Central memory CD8-positive, alpha-beta T cell (primary cell): ENCODE data around the gene FAXDC2.
"Not testable (repeated sequence)": the region's sequence is repeated elsewhere in the genome, so short reads cannot be mapped to it uniquely, and the experiment has no call there.

Source experiments
- ATAC-seq: fragments of 150-1000 bp; cut with Tn5 transposase; replicated peaks from 2 replicates; pipeline ENCODE4 v1.10.0; 2022; ENCODE audit warnings: mild to moderate bottlenecking, moderate FRiP score, moderate number of reproducible peaks; ENCODE audit not compliant: poor library complexity, severe bottlenecking; ENCODE audit errors: extremely low read depth
- DNase-seq, 2 donors: peaks; one replicate each; pipeline ENCODE4 v3.0.0; 2021; ENCODE audit warnings: low spot score in 2 of 2
- H3K27ac Mint-ChIP-seq: one replicate; pipeline ENCODE4 v1.8.0; 2022; ENCODE audit warnings: low read depth, mild to moderate bottlenecking, moderate library complexity, mixed read lengths
- H3K27me3 Mint-ChIP-seq: one replicate; pipeline ENCODE4 v1.8.0; 2022; ENCODE audit warnings: mixed read lengths
- H3K36me3 Mint-ChIP-seq: one replicate; pipeline ENCODE4 v1.8.0; 2022; ENCODE audit warnings: mild to moderate bottlenecking, moderate library complexity, mixed read lengths; ENCODE audit not compliant: insufficient read depth
- H3K4me1 Mint-ChIP-seq: one replicate; pipeline ENCODE4 v1.8.0; 2022; ENCODE audit warnings: mixed read lengths
- H3K4me3 Mint-ChIP-seq: one replicate; pipeline ENCODE4 v1.8.0; 2022; ENCODE audit warnings: mild to moderate bottlenecking, moderate library complexity, mixed read lengths
- H3K9me3 Mint-ChIP-seq: one replicate; pipeline ENCODE4 v1.8.0; 2022; ENCODE audit warnings: mixed read lengths

Gene FAXDC2

GRCh38 chr5:154857530-154858296 lies 7.3 kb upstream of the FAXDC2 start:
- peak overlapping the region; percentile 93 for H3K4me3 Mint-ChIP-seq
- no peaks in the 10 kb centered on the region for H3K9me3 Mint-ChIP-seq
- H3K27ac Mint-ChIP-seq, result peak overlapping the region; percentile 98
- ATAC-seq, result peak; percentile 59
- H3K36me3 Mint-ChIP-seq, result peaks cover 30% of the 10 kb centered on the region
- H3K4me1 Mint-ChIP-seq, result peaks cover 42% of the 10 kb centered on the region
- no peaks in the 10 kb centered on the region for H3K27me3 Mint-ChIP-seq
- DNase-seq, result peak; percentile 78 to 84

GRCh38 chr5:154851351-154851750 lies 948 bp upstream of the FAXDC2 start:
- Mint-ChIP-seq H3K9me3 (no peaks in the 10 kb centered on the region), H3K36me3 (no peaks in the 10 kb centered on the region), H3K27me3 (no peaks in the 10 kb centered on the region), H3K4me1 (no peaks in the 10 kb centered on the region), H3K4me3 (no peak overlapping the region), H3K27ac (no peak overlapping the region)
- no peak for ATAC-seq
- no peak for DNase-seq

GRCh38 chr5:154849791-154850201 lies 607 bp downstream of the FAXDC2 start:
- Mint-ChIP-seq H3K36me3 (no peaks in the 10 kb centered on the region), H3K4me3 (no peak overlapping the region), H3K4me1 (no peaks in the 10 kb centered on the region), H3K27me3 (no peaks in the 10 kb centered on the region), H3K9me3 (no peaks in the 10 kb centered on the region), H3K27ac (no peak overlapping the region)
- ATAC-seq (no peak), DNase-seq (no peak)

DNA sequence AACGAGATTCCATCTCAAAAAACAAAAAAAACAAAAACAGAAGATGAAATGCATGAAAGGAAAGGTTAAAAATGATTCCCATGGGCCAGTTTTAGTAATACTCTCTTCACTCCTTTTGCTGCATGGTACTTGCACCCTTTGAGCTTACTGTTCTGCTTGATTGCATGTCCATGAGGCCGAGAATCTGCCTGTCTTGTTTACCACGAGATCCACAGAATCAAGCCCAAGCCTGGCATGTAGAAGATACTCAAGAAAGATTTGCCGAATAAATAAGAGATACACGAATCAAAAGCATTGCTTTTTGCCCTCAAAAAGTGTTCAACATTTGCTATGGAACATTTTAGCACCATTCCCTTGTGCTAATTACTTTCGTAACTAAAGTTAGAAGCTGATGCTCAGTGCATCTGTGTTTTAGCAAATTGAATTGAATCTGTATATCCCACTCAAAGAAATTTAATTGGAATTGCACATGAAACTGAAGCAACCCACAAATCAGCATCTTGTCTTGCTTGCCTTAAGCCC lies 1.1 kb downstream of the FAXDC2 start:
- H3K27me3 Mint-ChIP-seq, result no peaks in the 10 kb centered on the region
- no peak overlapping the region for H3K27ac Mint-ChIP-seq
- ATAC-seq (no peak), DNase-seq (no peak)
- H3K4me3 Mint-ChIP-seq, result no peak overlapping the region
- no peaks in the 10 kb centered on the region for H3K4me1 Mint-ChIP-seq
- H3K9me3 Mint-ChIP-seq, result no peaks in the 10 kb centered on the region
- no peaks in the 10 kb centered on the region for H3K36me3 Mint-ChIP-seq

DNA sequence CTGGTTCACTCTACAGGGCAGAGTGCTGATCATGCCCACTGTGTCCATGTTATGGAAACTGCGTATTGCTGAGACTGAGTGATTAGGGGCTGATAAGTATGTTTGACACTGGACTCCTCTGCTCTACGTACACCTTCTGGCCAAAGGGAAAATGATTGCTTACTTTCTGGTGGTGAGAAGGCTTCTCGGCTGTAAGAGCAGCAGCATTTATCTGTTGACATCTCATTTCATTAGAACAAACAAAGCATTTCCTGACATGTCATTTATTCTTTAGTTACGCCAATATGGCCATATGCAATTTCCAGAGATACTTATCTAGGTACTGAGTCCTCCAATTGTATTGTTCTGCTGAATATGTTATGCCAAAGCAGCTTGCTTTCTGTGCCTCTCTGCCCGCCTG lies 5.6 kb downstream of the FAXDC2 start:
- Mint-ChIP-seq H3K27ac (no peak overlapping the region), H3K4me1 (no peaks in the 10 kb centered on the region), H3K4me3 (no peak overlapping the region), H3K27me3 (no peaks in the 10 kb centered on the region), H3K9me3 (no peaks in the 10 kb centered on the region), H3K36me3 (peaks cover 2% of the 10 kb centered on the region)
- DNase-seq (no peak), ATAC-seq (no peak)

GRCh38 chr5:154842689-154843530 lies 7.5 kb downstream of the FAXDC2 start:
- no peaks in the 10 kb centered on the region for H3K4me1 Mint-ChIP-seq
- peaks cover 2% of the 10 kb centered on the region for H3K36me3 Mint-ChIP-seq
- no peak overlapping the region for H3K4me3 Mint-ChIP-seq
- DNase-seq (no peak), ATAC-seq (no peak)
- no peaks in the 10 kb centered on the region for H3K27me3 Mint-ChIP-seq
- no peak overlapping the region for H3K27ac Mint-ChIP-seq
- no peaks in the 10 kb centered on the region for H3K9me3 Mint-ChIP-seq

DNA sequence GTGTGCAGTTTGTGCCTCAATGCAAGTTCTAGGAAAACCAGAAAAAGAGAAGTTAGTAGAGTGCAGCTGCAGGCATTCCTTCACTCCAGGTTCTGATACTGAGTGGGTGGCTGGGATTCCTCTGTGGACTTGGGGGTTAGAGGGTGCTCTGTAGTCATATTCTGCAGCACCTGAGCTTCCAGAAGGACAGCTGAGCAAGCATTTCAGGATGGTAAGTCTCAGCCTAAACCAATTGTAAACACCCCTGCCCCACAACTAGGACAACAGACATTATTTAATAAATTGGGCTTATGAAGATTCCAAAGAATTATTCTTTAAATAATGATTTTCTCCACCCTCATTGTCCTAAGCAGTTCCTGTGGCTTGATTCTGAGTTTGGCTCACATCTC lies 9.1 kb downstream of the FAXDC2 start:
- Mint-ChIP-seq H3K27me3 (no peaks in the 10 kb centered on the region), H3K36me3 (peaks cover 2% of the 10 kb centered on the region), H3K9me3 (no peaks in the 10 kb centered on the region), H3K4me1 (no peaks in the 10 kb centered on the region), H3K27ac (no peak overlapping the region), H3K4me3 (no peak overlapping the region)
- ATAC-seq, result no peak
- DNase-seq, result no peak

GRCh38 chr5:154840435-154841272 lies 9.7 kb downstream of the FAXDC2 start:
- DNase-seq (no peak), ATAC-seq (no peak)
- H3K4me1 Mint-ChIP-seq, result no peaks in the 10 kb centered on the region
- H3K27ac Mint-ChIP-seq, result peak overlapping the region; percentile 26
- no peaks in the 10 kb centered on the region for H3K27me3 Mint-ChIP-seq
- no peaks in the 10 kb centered on the region for H3K9me3 Mint-ChIP-seq
- no peak overlapping the region for H3K4me3 Mint-ChIP-seq
- H3K36me3 Mint-ChIP-seq, result peaks cover 2% of the 10 kb centered on the region

GRCh38 chr5:154837009-154837901 lies 13.1 kb downstream of the FAXDC2 start:
- no peak overlapping the region for H3K4me3 Mint-ChIP-seq
- no peak for DNase-seq
- no peaks in the 10 kb centered on the region for H3K9me3 Mint-ChIP-seq
- ATAC-seq, result no peak
- no peaks in the 10 kb centered on the region for H3K27me3 Mint-ChIP-seq
- H3K27ac Mint-ChIP-seq, result no peak overlapping the region
- peaks cover 2% of the 10 kb centered on the region for H3K36me3 Mint-ChIP-seq
- H3K4me1 Mint-ChIP-seq, result no peaks in the 10 kb centered on the region

GRCh38 chr5:154836225-154836624 lies 14.2 kb downstream of the FAXDC2 start:
- no peak overlapping the region for H3K27ac Mint-ChIP-seq
- H3K4me1 Mint-ChIP-seq, result no peaks in the 10 kb centered on the region
- no peaks in the 10 kb centered on the region for H3K36me3 Mint-ChIP-seq
- H3K27me3 Mint-ChIP-seq, result no peaks in the 10 kb centered on the region
- H3K9me3 Mint-ChIP-seq, result no peaks in the 10 kb centered on the region
- no peak for DNase-seq
- no peak for ATAC-seq
- H3K4me3 Mint-ChIP-seq, result no peak overlapping the region

GRCh38 chr5:154835701-154836052 lies 14.7 kb downstream of the FAXDC2 start:
- not testable (repeated sequence) for H3K9me3 Mint-ChIP-seq, H3K4me1 Mint-ChIP-seq, H3K36me3 Mint-ChIP-seq, H3K27ac Mint-ChIP-seq, ATAC-seq, H3K4me3 Mint-ChIP-seq, DNase-seq, H3K27me3 Mint-ChIP-seq

DNA sequence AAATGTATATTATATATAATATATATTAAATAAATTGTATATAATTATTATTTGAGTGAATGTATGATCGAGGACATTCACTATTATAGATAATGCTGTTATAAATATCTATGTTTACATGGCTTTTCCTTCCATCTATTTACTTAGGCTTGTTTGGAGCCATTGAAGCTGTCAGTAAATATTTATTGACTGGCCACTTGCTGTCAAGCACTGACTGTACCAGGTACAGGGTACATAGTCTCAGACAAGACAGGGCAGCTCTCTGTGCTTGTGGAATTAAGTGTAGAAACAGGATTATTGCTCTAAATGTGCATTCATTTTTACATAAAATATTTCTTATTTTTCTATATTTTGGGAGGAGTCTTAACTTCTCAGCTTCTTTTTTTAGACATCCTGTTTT lies 16.4 kb downstream of the FAXDC2 start:
- H3K27ac Mint-ChIP-seq, result no peak overlapping the region
- peaks cover 18% of the 10 kb centered on the region for H3K4me1 Mint-ChIP-seq
- H3K4me3 Mint-ChIP-seq, result no peak overlapping the region
- ATAC-seq (no peak), DNase-seq (no peak)
- no peaks in the 10 kb centered on the region for H3K27me3 Mint-ChIP-seq
- no peaks in the 10 kb centered on the region for H3K9me3 Mint-ChIP-seq
- peaks cover 2% of the 10 kb centered on the region for H3K36me3 Mint-ChIP-seq
